Spinal cord (tissue), 10 donors: ENCODE data around the gene SLC17A2. TPM values are rescaled to one million over a fixed set of nuclear protein-coding genes. Genes with fewer than 3 reads are reported as not detected.

ENCODE experiments used
- DNase-seq, 6 donors: peaks; one replicate each; pipeline versions ENCODE4 v3.0.0 to v3.0.0-alpha.2; 2013 to 2015; ENCODE audit warnings: low spot score in 6 of 6, low read depth in 4 of 6
- H3K27ac ChIP-seq: one replicate; pipeline ENCODE4 v1.5.1; 2013; ENCODE audit warnings: low read depth, low read length, control low read depth
- H3K27me3 ChIP-seq: one replicate; pipeline ENCODE4 v1.6.1; 2013; ENCODE audit warnings: low read length; ENCODE audit not compliant: control insufficient read depth, insufficient read depth
- H3K36me3 ChIP-seq: one replicate; pipeline ENCODE4 v1.6.1; 2013; ENCODE audit warnings: low read length; ENCODE audit not compliant: control insufficient read depth, insufficient read depth
- H3K4me1 ChIP-seq: one replicate; pipeline ENCODE4 v1.6.1; 2013; ENCODE audit warnings: low read length; ENCODE audit not compliant: control insufficient read depth, insufficient read depth
- H3K4me3 ChIP-seq: one replicate; pipeline ENCODE4 v1.5.1; 2013; ENCODE audit warnings: low read depth, low read length, control low read depth
- H3K9me3 ChIP-seq: one replicate; pipeline ENCODE4 v1.6.1; 2013; ENCODE audit warnings: low read length; ENCODE audit not compliant: control insufficient read depth, insufficient read depth
- WGBS: methylation state at CpG from one replicate; pipeline ENCODE4 v1.1.5; 2013; ENCODE audit warnings: missing lambda C conversion rate; ENCODE audit not compliant: insufficient coverage; 5-methylcytosine and 5-hydroxymethylcytosine counted together
- polyA plus RNA-seq, 2 donors: library from polyadenylated mRNA; unstranded; fragments of 120-200 nt; gene quantifications; one replicate each; pipeline ENCODE4 v1.2.1, GENCODE V29; 2013; ENCODE audit not compliant: insufficient read length in 2 of 2
- total RNA-seq, 2 donors: library from RNA; depleted of rRNA in 1 of 2; stranded (reverse); fragments of 120-200 nt in 1 of 2; fragments of >200 nt in 1 of 2; gene quantifications; one replicate each; pipeline versions ENCODE4 v1.2.3 to v1.2.4, GENCODE V29; 2013 to 2014
- donor health status: healthy.

The SLC17A2 gene
- total and polyA plus RNA-seq, 4 donors: not detected

- H3K4me3 ChIP-seq: no peak overlapping the region
- no peak overlapping the region for H3K27ac ChIP-seq
- H3K27me3 ChIP-seq: no peaks in the 10 kb centered on the region
- DNase-seq: no peak
- no peaks in the 10 kb centered on the region for H3K36me3 ChIP-seq
- H3K9me3 ChIP-seq: no peaks in the 10 kb centered on the region
- WGBS: no CpG with 5 or more reads among the region's 1 CpG
- H3K4me1 ChIP-seq: no peaks in the 10 kb centered on the region
Observed at GRCh38 chr6:25925876-25926275, 4.6 kb downstream of the SLC17A2 start.

- H3K9me3 ChIP-seq: no peaks in the 10 kb centered on the region
- H3K4me3 ChIP-seq: no peak overlapping the region
- no peak overlapping the region for H3K27ac ChIP-seq
- no peaks in the 10 kb centered on the region for H3K4me1 ChIP-seq
- 83% methylated on average over 1 of the region's 2 CpGs for WGBS
- no peaks in the 10 kb centered on the region for H3K36me3 ChIP-seq
- H3K27me3 ChIP-seq: no peaks in the 10 kb centered on the region
- no peak for DNase-seq
Observed at GRCh38 chr6:25922301-25922700, 8.2 kb downstream of the SLC17A2 start.

- Histone ChIP-seq H3K4me1 (no peaks in the 10 kb centered on the region), H3K27me3 (no peaks in the 10 kb centered on the region), H3K4me3 (no peak overlapping the region), H3K27ac (no peak overlapping the region), H3K36me3 (no peaks in the 10 kb centered on the region), H3K9me3 (no peaks in the 10 kb centered on the region)
- no peak for DNase-seq
Observed at GRCh38 chr6:25921525-25922203, 8.8 kb downstream of the SLC17A2 start.

DNA sequence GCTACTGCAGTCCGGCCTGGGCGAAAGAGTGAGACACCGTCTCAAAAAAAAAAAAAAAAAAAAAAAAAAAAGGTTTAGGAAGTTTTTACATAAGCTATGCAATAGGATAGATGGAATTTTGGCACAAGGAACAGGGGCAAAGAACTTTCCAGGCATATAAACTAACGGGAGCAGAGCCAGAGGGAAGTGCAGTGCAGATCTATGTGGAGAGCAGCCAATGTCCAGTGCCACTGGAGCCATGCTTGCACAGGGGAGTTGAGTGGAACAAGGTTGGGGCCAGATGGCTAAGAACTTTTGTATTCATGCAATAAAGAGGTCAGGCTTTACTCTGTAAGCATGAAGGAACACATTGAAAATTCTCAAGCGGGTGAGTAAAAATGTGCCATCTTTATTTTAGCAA, 10.8 kb downstream of the SLC17A2 start:
- DNase-seq: no peak
- H3K4me3 ChIP-seq: no peak overlapping the region
- H3K27me3 ChIP-seq: no peaks in the 10 kb centered on the region
- no peak overlapping the region for H3K27ac ChIP-seq
- H3K36me3 ChIP-seq: no peaks in the 10 kb centered on the region
- no peaks in the 10 kb centered on the region for H3K9me3 ChIP-seq
- 77% methylated on average over 2 of the region's 5 CpGs for whole genome bisulfite sequencing
- no peaks in the 10 kb centered on the region for H3K4me1 ChIP-seq

DNA sequence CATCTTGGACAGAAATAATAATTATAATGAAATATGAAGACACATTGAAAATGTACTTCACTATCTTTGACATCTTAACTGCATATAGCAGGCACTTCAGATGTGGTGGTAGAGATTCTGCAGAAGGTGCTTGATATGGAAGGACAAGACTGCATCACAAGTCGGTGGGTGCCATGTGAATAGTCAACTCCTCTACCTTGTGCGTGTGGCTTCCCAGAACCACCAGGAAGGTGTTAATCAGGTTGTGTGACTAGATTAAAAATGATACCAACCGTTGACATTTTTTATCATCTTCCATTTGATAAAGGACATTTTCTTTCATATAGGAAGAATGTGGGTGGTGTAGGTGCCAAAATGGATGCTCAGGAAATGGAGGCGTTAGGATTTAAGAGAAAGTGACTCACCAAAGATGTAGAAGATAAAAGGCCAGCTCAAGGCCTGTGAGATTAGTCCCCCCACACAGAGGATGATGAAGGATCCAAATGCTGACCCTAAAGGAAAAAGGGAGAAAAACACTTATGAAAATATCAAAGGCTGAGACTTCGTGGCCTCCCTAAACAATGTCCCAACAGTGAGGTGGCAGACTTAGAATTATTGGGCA, 12.3 kb downstream of the SLC17A2 start:
- no peaks in the 10 kb centered on the region for H3K27me3 ChIP-seq
- H3K9me3 ChIP-seq: no peaks in the 10 kb centered on the region
- no peaks in the 10 kb centered on the region for H3K4me1 ChIP-seq
- 50% methylated on average over 2 of the region's 5 CpGs for WGBS
- H3K4me3 ChIP-seq: no peak overlapping the region
- H3K36me3 ChIP-seq: no peaks in the 10 kb centered on the region
- H3K27ac ChIP-seq: no peak overlapping the region
- DNase-seq: no peak

GRCh38 chr6:25916789-25917490, 13.6 kb downstream of the SLC17A2 start:
- Histone ChIP-seq H3K36me3 (no peaks in the 10 kb centered on the region), H3K27ac (no peak overlapping the region), H3K4me3 (no peak overlapping the region), H3K9me3 (no peaks in the 10 kb centered on the region), H3K27me3 (no peaks in the 10 kb centered on the region), H3K4me1 (no peaks in the 10 kb centered on the region)
- DNase-seq: no peak
- WGBS: 98% methylated on average over 3 of the region's 7 CpGs

GRCh38 chr6:25916330-25916729, 14.2 kb downstream of the SLC17A2 start:
- Histone ChIP-seq H3K9me3 (no peaks in the 10 kb centered on the region), H3K4me1 (no peaks in the 10 kb centered on the region), H3K27me3 (no peaks in the 10 kb centered on the region), H3K36me3 (no peaks in the 10 kb centered on the region), H3K27ac (no peak overlapping the region), H3K4me3 (no peak overlapping the region)
- no peak for DNase-seq
- WGBS: 77% methylated on average over 1 of the region's 3 CpGs

DNA sequence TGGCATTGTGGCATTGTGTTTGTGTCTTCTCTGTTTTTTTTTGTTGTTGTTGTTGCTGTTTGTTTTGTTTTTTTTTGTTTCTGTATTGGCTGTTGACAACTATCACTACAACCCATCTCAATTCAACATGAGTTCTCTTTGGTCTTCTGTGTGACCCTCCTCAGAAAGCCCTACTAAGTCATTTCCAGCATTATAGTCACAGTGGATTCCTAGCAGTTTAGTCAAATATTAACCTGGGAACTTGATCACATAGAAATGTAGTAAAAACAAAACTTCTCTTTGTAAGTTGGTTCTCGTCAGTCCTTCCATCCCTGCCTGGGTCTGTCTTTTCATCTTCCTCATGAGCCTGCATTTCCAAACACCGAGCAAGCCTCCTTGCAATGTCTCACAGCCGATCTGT, 16.8 kb downstream of the SLC17A2 start:
- Histone ChIP-seq H3K36me3 (no peaks in the 10 kb centered on the region), H3K27ac (no peak overlapping the region), H3K9me3 (no peaks in the 10 kb centered on the region), H3K4me3 (no peak overlapping the region), H3K27me3 (no peaks in the 10 kb centered on the region), H3K4me1 (no peaks in the 10 kb centered on the region)
- no CpG with 5 or more reads among the region's 3 CpGs for WGBS
- no peak for DNase-seq

DNA sequence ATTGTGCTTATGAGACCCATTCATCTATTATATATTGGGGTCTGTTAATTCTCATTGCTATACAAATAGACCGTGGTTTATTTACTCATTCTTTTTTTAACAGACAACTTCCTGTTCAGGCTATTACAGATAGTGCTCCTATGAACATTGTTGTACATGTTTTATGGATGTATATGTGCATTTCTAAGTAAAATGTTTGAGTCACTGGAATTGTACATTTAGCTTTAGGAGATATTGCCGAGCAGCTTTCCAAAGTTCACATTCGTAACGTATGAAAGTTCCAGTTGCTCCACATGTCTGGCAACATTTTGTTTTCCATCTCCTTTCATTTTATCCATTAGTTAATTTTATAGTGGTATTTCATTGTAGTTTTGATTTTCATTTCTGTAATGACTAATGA, 19.1 kb downstream of the SLC17A2 start:
- no CpG with 5 or more reads among the region's 4 CpGs for WGBS
- Histone ChIP-seq H3K27ac (no peak overlapping the region), H3K9me3 (no peaks in the 10 kb centered on the region), H3K4me1 (no peaks in the 10 kb centered on the region), H3K36me3 (no peaks in the 10 kb centered on the region), H3K27me3 (no peaks in the 10 kb centered on the region), H3K4me3 (no peak overlapping the region)
- no peak for DNase-seq
